DMS53 treated with DMSO at 0.1 percent for 48 hours (cell line): ENCODE measurements around the gene FDXACB1.

Experiments
- DNase-seq: peaks from one replicate; lab custom pipeline; 2025; ENCODE audit not compliant: unreplicated experiment; lab: John Stamatoyannopoulos, UW

FDXACB1 gene, protein sequence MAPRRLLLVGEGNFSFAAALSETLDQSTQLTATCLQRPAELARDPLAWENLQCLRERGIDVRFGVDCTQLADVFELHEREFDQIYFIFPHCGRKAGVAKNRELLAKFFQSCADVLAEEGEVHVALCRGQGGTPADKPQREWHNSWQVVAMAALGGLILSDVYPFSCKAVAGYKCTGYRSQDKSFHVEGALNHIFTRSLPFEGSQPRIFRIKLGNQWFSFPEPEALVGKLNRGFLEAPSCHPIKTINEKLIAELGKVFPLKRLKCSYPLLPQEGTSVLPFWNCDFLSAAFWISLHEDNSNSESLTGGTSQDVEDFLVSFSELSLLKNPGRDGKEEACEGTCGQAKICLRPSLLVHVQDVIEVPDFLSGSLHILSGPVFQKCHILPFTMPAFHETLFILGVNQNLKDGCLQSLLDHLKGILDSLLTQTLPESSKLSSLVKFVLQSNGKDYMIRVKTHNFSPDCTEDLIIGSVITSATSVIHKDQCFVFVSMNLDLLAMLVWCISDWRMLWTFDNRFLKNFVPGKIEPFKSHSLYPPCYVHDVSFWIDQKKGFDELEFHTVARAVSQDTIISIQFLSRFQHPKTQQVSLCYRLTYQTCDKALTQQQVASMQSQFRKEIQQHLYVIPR

GRCh38 chr11:111878849-111879636, at the start of gene FDXACB1, which contains the start of gene CFAP68:
TSS of gene FDXACB1 (minus strand) at chr11:111879165. CDS start at chr11:111879132, 33 bp downstream.
TSS of gene CFAP68 (plus strand) at chr11:111879541. CDS start at chr11:111879561, 20 bp downstream.
- DNase-seq, result peak; percentile 98

DNA sequence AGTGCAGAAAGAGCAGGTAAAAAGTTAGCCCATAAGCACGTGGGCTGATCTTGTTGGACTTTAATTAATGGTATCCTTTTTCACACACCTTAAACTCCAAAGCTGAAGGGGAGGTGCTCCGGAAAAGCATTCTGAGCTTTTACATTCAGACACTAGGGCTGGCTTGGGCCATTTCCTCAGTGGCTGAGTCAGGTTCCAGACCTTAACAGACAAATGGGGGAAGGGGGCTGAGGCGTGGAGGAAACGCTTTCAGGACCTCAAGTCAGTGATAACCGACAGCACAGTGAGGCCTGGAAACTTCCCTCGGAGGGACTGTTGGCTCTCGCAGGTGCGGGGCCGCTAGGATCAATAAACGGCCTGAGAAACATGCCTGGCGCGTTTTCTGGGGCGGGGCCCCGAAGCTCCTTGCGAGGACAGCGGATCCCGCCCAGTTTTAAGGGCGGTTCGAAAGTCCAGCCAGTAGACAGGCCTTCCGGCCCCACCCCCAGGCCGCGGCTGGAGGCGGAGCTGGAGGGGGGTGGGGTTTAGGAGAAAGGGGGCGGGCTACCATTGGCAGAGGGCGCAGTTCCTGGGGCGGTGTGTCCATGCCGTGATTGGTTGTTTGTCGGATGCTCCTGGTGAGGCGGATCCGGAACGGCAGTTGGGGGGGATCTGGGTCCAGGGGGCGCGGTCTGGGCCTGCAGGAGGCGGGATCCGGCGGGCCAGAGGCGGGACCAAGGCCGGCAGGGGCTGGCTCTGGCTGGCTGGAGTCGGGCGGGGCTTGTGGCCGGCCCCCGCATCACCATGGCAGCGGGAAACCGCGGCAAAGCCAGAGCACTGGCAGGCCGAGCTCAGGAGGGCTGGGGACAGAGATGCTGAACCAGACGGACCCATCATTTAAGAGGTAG, 47.8 kb upstream of the FDXACB1 start:
- peak; percentile 93 for DNase-seq

- no peak for DNase-seq
These were observed 47.0 kb upstream of the FDXACB1 start for GRCh38 chr11:111925953-111926352.

GRCh38 chr11:111923951-111924350, 45.0 kb upstream of the FDXACB1 start:
- no peak for DNase-seq

- DNase-seq, result no peak
These were observed 44.4 kb upstream of the FDXACB1 start for GRCh38 chr11:111923351-111923788.

DNA sequence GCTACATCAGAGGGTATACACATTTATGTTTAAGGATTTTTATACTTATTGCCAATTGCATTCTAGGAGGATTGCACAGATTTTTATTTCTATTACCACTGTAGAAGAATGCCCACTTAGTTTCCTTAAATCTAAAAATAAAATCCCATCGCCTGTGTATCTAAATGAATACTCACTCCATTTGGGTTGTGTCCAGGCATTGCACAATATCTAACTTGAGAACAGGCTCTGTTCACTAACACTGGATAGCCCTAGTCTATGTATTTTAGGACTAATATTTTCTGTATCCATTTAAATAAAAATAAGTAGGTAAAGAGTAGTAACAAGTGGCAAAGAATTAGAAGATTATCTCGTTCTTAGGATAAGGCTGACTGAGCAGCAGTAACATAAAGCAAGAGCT, 43.8 kb upstream of the FDXACB1 start:
- no peak for DNase-seq

DNA sequence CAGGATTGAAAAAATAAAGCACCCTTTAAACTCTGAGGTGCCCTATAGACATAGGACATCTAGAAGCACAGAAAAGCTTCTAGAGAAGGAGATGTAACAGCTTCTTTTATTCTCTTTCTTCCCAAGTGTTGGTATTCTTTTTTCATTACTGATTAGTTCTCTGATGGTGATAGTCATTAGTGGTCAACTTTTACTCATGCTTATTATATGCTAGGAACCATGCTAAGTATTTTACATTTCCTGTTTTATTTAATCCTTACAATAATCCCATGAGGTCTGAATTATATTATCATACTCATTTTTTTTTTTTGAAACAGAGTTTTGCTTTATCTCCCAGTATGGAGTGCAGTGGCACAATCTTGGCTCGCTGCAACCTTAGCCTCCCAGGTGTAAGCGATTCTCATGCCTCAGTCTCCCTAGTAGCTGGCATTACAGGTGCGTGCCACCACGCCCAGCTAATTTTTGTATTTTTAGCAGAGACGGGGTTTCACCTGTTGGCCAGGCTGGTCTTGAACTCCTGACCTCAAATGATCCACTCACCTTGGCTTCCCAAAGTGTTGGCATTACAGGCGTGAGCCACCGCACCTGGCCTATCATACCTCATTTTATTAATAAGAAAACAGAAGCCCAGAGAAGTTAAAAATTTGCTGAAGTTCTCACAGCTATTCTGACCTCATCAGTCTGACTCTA, 42.7 kb upstream of the FDXACB1 start:
- no peak for DNase-seq

GRCh38 chr11:111920908-111921307, 41.9 kb upstream of the FDXACB1 start:
- DNase-seq, result no peak

DNA sequence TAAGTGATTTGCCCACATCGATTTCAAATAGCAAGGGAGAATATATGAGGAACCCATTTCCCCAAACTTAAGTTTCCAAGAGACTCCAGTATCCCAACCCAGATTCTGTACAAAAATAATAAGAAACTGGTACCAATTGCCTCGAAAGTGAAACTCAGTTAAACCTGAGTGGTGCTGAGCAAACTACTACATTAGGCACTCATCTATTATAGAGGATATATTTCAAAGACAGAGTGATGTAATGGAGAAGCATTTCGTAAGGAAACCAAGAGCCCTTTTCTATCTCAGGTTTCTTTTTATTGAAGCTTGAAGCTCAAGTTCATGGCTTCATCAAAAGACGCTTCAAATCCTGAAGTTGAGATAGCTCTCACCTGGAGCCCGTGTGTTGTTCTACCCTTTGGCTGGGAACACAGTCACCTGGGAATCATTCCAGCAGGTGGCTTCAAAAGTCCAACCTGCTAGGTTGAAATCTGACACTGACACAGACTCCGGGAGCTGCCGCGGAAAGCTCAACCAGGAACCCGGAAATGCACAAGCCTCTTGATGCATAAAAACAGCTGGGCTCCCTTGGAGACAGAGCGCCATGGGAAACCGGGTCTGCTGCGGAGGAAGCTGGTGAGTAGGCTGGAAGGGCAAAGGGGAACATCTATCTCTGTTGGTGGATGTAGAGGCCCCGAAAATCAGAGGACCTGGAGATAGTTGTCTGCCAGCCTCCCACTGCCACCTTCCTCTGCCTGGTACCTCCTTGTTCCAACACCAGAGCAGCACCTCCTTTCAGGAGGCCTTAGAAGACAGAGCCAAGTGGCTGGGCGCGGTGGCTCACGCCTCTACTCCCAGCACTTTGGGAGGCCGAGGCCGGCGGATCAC, 39.7 kb upstream of the FDXACB1 start, which contains the start of gene C11orf52:
Gene C11orf52 (plus strand): TSS at position 524 of the 867 bp plus-strand sequence. CDS start 60 bp downstream, at position 584.
- peak; percentile 98 for DNase-seq

GRCh38 chr11:111917788-111918187, 38.8 kb upstream of the FDXACB1 start:
- DNase-seq, result no peak

GRCh38 chr11:111917312-111917711, 38.3 kb upstream of the FDXACB1 start:
- no peak for DNase-seq

DNA sequence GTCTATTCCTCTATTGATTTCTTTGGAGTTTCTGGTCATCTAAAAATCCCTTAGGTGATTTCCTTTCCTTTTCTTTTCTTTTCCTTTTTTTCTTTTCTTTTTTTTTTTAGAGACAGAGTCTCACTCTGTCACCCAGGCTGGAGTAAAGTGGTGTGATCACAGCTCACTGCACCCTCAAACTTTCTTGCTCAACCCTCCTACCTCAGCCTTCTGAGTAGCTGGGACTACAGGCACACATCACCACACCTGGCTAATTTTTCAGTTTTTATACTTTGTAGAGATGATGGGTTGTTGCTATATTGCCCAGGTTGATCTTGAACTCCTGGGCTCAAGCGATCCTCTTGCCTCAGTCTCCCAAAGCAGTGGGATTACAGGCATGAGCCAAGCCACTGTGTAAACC, 37.8 kb upstream of the FDXACB1 start:
- DNase-seq, result no peak

DNA sequence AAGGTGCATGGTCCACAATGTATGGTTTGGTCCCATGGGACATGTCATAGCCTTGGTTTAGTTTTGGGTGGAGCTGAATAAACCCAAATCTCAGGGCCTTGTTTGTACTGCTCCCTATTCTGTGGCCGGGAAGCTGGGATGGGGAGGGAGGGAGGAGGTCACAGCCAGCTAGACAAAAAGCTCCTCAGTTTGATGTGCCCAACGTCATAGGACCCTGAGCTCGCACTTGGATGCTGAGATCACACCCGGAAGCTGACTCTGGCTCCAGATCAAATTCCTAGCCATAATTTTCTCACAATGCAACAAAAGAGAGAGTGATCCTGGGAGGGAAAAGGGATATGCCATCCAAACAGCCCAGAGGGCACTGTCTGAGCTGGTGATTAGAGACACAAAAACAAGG, 35.0 kb upstream of the FDXACB1 start:
- DNase-seq, result no peak

DNA sequence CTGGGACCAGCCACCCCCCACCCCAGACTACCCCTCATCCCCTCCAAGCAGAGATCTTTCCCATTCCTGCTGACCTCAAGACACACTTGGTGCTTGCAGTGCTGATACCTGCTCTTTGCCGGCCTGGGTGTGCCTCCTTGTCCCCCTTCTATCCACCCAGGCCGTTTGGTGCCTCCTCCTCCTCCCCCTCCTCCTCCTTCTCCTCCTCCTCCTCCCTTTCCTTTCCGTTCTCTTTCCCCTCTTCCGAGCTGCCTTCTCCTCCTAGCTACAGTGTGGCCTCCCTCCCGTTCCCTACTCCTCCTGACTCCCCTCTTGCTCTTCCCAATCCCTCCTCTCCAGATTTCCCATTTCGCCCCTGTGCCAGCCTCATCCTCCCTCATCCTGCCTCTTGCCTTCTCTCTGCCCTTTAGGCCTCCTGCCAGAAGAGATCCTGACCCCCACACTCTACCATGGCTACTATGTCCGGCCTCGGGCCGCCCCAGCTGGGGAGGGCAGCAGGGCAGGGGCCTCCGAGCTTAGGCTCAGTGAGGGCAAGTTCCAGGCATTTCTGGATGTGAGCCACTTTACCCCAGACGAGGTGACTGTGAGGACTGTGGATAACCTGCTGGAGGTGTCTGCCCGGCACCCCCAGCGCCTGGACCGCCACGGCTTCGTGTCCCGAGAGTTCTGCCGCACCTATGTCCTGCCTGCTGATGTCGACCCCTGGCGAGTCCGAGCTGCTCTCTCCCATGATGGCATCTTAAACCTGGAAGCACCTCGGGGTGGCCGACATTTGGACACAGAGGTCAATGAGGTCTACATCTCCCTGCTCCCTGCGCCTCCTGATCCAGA, 34.3 kb upstream of the FDXACB1 start:
- DNase-seq, result no peak

- no peak for DNase-seq
These were observed 33.6 kb upstream of the FDXACB1 start, which contains the start of gene HSPB2 for GRCh38 chr11:111912535-111912934. TSS of gene HSPB2 (plus strand) at chr11:111912734. CDS start at chr11:111912830, 96 bp downstream.

- no peak for DNase-seq
These were observed 32.8 kb upstream of the FDXACB1 start, which contains the start of gene CRYAB for GRCh38 chr11:111911563-111912401. TSS of gene CRYAB (minus strand) at chr11:111911770. CDS start at chr11:111911724, 46 bp downstream.
